ENCODE results near the gene CR1L. TPM values are rescaled to one million over a fixed set of nuclear protein-coding genes. Genes with fewer than 3 reads are reported as not detected.

The CR1L gene
- total and polyA plus RNA-seq, 9 of the 15 experiments (the other 6 are each of a cell fraction or from before 2014, with no cell fraction given) = 10.1 to 74.8 (median 34.3) TPM

DNA sequence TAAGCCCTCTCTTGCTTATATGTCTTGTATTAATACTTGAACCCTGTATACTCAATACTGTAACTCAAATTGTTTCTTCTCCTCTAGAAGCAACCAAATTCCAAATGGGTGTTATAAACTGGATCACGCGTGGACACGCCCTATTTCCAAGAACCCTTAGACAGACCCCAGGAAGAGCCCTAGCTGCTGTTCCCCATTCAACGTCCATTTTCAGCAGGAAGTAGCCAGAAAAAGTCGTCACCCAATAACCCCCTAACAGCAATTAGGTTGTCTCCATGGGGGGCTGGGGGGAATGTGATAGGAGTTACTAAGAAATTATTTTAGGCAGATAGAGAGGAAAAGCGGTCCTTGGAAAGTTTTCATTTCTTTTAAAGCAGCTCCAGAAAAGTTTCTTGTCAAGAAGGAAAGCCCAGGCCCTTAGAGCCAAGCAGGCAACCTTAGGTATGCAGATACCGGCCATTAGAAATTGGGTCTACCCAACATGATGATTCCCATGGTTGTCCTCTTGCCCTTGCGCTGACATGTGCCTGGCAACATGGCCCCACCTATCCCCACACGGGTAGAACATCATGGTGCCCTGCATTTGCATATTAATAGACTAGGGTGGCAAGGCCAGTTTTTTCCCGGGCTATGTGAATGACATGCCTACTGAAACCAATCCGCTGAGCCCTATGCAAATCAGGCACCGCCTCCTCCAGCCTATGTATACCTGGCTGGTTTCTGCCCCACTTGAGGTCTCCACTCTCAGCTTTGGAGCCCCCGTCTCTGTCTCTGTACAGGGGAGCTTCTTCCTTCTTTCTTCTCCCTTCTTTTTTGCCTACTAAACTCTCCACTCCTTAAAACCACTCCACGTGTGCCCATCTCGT, 102.9 kb downstream of the CR1L start (continued):
- TF ChIP-seq, protein P1, sequence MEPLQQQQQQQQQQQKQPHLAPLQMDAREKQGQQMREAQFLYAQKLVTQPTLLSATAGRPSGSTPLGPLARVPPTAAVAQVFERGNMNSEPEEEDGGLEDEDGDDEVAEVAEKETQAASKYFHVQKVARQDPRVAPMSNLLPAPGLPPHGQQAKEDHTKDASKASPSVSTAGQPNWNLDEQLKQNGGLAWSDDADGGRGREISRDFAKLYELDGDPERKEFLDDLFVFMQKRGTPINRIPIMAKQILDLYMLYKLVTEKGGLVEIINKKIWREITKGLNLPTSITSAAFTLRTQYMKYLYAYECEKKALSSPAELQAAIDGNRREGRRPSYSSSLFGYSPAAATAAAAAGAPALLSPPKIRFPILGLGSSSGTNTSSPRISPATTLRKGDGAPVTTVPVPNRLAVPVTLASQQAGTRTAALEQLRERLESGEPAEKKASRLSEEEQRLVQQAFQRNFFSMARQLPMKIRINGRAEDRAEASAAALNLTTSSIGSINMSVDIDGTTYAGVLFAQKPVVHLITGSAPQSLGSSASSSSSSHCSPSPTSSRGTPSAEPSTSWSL (CRISPR knock-in tag; IDR thresholded peaks at IDR 0.05; ENCODE audit: borderline replicate concordance) = 0 out of 2 replicates have a peak, but pooled peaks have one; percentile 41
- TF ChIP-seq ZNF212 (CRISPR knock-in tag; IDR thresholded peaks at IDR 0.05) (no peak), POLR2G (IDR thresholded peaks at IDR 0.05; ENCODE audit: low read depth, low read length) (no peak), ZNF124 (CRISPR knock-in tag; IDR thresholded peaks at IDR 0.05) (no peak), KDM5B (IDR thresholded peaks at IDR 0.05; ENCODE audit: insufficient replicate concordance, low read depth, low read length) (no peak), FOXP1 (CRISPR knock-in tag; IDR thresholded peaks at IDR 0.05) (no peak), SPI1 (IDR thresholded peaks at IDR 0.05; ENCODE audit: borderline replicate concordance, low read depth, low read length) (peak; percentile 53; the same call in 1 of the 2 replicates), MECOM (CRISPR knock-in tag; IDR thresholded peaks at IDR 0.05) (no peak), BCOR (IDR thresholded peaks at IDR 0.05) (no peak), NCOA4 (IDR thresholded peaks at IDR 0.05; ENCODE audit: partially characterized antibody) (no peak), DACH1 (IDR thresholded peaks at IDR 0.05; ENCODE audit: partially characterized antibody) (no peak), SIN3B (IDR thresholded peaks at IDR 0.05; ENCODE audit: low read depth) (no peak), SP2 (IDR thresholded peaks at IDR 0.05; ENCODE audit: extremely low read depth, low read depth, low read length, poor library complexity, severe bottlenecking) (no peak), POLR3A (IDR thresholded peaks at IDR 0.05; ENCODE audit: borderline replicate concordance, extremely low read depth, insufficient read depth, insufficient read length) (no peak)
- TF ChIP-seq, protein P2, sequence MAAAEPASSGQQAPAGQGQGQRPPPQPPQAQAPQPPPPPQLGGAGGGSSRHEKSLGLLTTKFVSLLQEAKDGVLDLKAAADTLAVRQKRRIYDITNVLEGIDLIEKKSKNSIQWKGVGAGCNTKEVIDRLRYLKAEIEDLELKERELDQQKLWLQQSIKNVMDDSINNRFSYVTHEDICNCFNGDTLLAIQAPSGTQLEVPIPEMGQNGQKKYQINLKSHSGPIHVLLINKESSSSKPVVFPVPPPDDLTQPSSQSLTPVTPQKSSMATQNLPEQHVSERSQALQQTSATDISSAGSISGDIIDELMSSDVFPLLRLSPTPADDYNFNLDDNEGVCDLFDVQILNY (CRISPR knock-in tag; IDR thresholded peaks at IDR 0.05) = no peak
- TF ChIP-seq, protein P3, sequence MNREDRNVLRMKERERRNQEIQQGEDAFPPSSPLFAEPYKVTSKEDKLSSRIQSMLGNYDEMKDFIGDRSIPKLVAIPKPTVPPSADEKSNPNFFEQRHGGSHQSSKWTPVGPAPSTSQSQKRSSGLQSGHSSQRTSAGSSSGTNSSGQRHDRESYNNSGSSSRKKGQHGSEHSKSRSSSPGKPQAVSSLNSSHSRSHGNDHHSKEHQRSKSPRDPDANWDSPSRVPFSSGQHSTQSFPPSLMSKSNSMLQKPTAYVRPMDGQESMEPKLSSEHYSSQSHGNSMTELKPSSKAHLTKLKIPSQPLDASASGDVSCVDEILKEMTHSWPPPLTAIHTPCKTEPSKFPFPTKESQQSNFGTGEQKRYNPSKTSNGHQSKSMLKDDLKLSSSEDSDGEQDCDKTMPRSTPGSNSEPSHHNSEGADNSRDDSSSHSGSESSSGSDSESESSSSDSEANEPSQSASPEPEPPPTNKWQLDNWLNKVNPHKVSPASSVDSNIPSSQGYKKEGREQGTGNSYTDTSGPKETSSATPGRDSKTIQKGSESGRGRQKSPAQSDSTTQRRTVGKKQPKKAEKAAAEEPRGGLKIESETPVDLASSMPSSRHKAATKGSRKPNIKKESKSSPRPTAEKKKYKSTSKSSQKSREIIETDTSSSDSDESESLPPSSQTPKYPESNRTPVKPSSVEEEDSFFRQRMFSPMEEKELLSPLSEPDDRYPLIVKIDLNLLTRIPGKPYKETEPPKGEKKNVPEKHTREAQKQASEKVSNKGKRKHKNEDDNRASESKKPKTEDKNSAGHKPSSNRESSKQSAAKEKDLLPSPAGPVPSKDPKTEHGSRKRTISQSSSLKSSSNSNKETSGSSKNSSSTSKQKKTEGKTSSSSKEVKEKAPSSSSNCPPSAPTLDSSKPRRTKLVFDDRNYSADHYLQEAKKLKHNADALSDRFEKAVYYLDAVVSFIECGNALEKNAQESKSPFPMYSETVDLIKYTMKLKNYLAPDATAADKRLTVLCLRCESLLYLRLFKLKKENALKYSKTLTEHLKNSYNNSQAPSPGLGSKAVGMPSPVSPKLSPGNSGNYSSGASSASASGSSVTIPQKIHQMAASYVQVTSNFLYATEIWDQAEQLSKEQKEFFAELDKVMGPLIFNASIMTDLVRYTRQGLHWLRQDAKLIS (CRISPR knock-in tag; IDR thresholded peaks at IDR 0.05) = no peak
- TF ChIP-seq, protein P4, sequence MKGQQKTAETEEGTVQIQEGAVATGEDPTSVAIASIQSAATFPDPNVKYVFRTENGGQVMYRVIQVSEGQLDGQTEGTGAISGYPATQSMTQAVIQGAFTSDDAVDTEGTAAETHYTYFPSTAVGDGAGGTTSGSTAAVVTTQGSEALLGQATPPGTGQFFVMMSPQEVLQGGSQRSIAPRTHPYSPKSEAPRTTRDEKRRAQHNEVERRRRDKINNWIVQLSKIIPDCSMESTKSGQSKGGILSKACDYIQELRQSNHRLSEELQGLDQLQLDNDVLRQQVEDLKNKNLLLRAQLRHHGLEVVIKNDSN (CRISPR knock-in tag; IDR thresholded peaks at IDR 0.05) = no peak
- TF ChIP-seq, protein P5, sequence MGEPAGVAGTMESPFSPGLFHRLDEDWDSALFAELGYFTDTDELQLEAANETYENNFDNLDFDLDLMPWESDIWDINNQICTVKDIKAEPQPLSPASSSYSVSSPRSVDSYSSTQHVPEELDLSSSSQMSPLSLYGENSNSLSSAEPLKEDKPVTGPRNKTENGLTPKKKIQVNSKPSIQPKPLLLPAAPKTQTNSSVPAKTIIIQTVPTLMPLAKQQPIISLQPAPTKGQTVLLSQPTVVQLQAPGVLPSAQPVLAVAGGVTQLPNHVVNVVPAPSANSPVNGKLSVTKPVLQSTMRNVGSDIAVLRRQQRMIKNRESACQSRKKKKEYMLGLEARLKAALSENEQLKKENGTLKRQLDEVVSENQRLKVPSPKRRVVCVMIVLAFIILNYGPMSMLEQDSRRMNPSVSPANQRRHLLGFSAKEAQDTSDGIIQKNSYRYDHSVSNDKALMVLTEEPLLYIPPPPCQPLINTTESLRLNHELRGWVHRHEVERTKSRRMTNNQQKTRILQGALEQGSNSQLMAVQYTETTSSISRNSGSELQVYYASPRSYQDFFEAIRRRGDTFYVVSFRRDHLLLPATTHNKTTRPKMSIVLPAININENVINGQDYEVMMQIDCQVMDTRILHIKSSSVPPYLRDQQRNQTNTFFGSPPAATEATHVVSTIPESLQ (CRISPR knock-in tag; IDR thresholded peaks at IDR 0.05) = no peak

All from K562 (cell line).